Skeletal muscle cell (primary cell): ENCODE data around the gene RANBP1.

Experiments
- DNase-seq: peaks from one replicate; pipeline ENCODE4 v3.0.0-alpha.2; 2010; ENCODE audit warnings: low read depth
- H3K4me3 ChIP-seq: 2 replicates; pipeline ENCODE4 v1.5.1; 2011; ENCODE audit warnings: low read depth, mild to moderate bottlenecking, control low read depth, low read length, moderate library complexity

The RANBP1 gene

DNA sequence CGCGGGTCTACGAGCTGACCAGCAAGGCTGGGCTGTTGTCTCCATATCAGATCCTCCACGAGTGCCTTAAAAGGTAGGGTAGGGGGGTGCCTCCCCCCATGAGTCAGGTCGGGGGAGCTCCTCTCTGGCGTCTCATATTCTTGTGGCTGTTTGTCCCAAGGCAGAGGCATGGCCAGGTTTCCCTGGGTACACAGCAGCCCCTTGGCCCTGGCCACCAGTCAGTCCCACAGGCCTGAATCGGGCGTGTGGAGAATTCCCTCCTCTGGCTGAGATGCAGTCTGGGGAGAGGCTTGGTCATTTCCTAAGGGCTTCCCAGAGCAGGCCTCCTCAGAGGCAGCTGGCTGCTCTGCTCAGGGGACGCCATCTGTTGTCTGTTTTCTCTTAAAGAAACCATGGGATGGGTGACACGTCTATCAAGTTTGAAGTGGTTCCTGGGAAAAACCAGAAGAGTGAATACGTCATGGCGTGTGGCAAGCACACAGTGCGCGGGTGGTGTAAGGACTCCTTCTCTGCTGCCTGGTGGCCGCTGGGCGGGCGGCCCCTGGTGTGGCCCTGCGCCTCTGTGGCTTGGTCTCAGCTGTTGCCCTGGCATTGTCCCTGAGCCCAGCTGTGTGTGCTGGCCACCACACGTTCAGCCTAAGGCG lies 9.6 kb upstream of the RANBP1 start:
- no peak overlapping the region for H3K4me3 ChIP-seq
- DNase-seq: no peak

DNA sequence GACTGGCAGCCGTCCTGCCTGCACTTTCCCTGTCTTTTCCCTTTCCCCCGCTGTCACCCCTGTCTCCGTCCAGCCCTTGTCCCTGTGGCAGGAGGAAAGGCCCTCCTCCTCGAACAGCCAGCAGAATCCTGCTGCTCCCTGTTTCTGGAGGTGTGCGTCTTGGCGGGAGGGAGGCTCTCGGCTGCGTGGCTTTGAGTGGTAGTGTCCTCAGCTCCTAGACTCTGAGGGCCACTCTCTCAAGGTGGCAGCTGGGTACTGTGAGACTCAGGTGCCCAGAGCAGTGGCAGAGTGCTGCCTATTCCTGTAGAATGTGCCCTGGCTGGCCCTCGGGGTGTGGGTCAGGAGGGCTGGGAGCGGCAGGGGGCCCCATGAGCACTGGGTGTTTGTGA lies 9.1 kb upstream of the RANBP1 start:
- no peak overlapping the region for H3K4me3 ChIP-seq
- no peak for DNase-seq

DNA sequence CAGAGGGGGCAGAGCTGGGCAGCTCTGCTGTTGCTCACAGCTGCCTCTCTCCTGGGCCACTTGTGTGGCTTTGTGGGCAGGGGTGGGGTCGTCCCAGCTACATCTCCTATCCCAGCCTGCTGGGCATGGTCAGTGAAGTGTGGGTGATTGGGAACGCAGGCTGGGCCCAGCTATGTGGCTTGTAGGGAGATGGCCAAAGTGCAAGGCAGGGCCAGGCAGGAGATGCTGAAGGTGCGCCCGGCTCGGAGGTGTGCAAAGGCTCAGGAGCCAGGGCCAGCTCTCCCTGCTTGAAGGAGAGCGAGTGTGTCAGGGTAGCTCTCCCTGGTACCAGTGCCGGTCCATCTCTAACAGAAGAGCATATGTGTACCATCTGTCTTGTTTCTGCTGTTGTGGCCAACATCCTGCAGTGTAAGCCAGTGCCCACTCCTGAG lies 8.4 kb upstream of the RANBP1 start:
- H3K4me3 ChIP-seq: no peak overlapping the region
- DNase-seq: no peak

DNA sequence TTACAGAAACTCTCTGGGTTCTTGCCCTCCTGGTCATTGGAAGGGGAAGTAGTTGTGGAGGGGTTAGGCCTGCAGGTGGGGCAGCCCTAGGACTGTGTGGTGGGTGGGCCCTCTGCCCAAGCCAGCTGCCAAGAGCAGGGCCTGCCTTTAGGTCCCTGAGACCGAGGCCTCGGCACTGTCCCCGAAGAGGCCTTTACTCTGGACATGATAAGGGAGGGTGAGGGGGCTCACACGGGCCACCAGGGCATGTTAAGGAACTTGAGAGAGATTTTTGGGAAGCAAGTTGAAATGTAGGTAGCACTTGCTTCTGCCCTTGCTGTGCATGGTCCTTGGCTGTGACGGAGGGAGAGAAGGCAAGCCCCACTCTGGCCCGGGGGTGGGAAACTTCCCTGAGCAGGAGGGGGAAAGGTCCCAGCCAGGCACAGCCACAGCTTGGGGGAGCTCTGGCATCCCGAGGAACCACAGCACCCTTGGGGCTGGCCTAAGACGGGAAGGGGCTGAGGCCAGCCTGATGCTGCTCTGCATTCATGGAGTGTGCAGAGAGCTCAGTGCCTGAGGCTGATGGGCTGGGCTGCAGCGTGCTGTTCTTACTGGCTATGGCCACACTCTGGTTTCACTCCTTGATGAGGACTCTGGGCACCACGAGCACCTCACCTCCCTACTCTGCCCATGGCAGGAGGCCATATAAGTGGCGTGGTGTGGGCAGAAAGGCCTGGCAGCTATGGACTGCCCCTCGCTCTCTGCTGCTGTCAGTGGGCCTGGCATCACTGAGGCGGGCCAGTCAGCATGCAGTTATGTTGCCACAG lies 7.8 kb upstream of the RANBP1 start:
- DNase-seq: no peak
- H3K4me3 ChIP-seq: no peak overlapping the region

DNA sequence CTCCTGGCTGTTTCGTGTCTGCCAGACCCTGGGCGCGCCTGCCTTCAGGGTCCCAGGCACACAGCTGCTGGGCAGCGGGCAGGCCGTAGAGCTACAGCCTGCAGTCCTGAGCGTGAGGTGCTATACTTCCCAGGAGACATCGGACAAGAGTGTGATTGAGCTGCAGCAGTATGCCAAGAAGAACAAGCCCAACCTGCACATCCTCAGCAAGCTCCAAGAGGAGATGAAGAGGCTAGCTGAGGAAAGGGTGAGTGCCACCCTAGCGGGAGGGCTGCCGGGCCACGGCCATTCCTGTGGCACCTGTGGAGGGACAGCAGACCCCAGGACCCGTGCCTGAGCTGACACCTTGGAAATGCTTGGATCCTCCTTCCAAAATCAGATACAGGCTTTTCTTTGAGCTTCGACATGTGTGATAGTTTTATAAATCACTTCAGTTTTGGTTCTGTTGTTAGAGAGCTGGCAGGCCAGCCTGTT lies 7.1 kb upstream of the RANBP1 start:
- no peak for DNase-seq

DNA sequence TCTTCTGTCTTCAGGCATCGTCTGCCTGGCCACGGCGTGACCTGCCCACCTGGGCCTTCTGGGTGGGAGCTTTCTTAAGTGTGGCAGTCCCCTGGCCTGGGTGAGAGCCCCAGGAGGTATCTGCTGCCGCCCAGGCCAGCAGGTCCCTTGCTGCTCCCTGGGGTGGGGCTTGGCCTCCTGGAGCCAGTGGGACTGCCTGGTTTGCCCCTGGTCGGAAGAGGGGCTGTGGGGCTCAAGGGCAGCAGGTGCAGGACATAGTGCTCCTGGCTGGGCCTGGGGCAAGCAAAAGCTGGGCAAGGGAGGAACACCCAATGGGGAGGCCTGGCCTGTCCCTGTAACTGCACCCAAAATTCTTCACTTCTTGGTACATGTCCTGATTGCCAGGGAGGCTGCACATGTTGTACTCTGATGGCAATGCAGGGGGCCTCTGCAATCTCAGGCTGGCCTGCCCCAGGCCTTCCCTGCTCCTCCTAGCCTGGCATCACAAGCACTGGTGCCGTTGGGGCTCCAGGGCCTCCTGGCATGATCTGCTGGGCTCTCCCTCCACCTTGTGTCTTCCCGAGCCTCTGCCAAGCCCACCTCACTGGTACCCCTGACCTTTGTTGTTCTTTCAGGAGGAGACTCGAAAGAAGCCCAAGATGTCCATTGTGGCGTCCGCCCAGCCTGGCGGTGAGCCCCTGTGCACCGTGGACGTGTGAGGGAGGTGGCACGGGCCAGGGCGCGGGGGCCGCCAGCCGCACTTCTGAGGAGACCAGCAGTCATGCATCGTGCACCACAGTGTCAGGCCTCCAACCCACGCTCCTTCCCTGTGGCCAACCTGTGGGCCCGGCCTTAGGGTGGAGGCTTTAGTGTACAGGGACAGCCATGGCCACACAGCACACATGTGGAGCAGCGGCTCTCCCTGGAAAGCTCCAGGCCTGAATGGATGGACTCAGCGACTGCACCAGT lies 6.2 kb upstream of the RANBP1 start:
- H3K4me3 ChIP-seq: no peak overlapping the region
- no peak for DNase-seq

More for the DNA sequence above, 7.1 kb upstream of the RANBP1 start:
- H3K4me3 ChIP-seq: no peak overlapping the region

DNA sequence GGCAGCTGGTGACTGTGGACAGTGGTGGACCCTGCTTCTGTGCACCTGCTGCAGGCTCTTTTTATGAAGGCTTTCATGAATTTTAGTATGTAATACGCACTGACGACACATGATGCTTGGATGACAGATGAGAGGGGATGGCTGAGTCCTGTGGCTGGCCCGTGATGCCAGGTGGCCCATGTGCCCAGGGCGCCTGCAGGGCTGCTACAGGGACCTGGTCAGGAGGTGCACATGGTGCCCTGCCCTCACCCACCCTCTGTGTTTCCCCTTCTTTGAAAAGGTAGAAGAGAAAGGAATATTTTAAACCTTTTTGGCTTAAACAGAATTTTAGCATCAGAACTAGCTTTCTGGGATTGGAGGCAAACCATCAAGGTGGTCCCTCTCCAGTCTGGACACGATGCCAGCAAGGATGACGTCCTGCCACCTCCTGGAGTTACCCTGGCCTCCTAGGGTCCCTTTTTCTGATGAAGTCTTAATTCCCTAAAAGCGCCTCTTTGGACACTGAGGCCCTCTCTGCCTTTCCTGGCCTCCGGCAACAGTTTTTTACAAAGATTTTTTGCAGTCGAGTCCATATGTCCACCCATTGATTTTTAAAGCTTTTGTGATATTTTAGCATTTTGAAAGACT lies 5.4 kb upstream of the RANBP1 start:
- no peak overlapping the region for H3K4me3 ChIP-seq
- no peak for DNase-seq

DNA sequence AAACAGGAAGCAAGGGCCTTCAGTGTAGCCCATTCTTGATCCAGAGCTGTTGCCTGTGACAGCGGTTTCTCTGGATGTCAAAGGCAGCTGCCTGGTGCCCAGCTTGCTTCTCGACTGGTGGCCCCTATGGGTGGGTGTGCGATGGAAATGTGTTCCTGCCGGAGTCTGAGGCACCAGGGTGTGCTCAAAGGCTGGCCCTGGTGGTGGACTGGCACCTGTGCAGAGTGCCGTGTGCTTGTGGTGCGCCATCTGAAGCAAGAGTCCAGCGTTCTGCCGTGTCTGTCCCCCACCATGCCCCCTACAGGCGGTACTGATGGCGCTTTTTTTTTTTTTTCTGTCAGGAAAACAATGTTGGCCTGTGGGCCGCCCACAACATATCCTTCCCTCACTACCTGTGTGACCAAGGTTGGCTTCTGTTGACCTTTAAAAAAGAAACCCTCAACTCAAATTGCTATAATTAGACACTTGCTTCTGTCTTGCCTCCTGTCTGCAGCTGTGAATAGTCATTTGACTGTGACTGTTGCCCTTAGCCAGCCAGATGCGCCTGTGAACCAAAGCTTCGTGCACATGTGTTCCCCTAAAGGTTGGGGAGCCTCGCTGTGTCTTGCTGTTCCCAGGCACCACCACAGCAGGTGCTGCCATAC lies 4.7 kb upstream of the RANBP1 start:
- DNase-seq: no peak
- H3K4me3 ChIP-seq: no peak overlapping the region

DNA sequence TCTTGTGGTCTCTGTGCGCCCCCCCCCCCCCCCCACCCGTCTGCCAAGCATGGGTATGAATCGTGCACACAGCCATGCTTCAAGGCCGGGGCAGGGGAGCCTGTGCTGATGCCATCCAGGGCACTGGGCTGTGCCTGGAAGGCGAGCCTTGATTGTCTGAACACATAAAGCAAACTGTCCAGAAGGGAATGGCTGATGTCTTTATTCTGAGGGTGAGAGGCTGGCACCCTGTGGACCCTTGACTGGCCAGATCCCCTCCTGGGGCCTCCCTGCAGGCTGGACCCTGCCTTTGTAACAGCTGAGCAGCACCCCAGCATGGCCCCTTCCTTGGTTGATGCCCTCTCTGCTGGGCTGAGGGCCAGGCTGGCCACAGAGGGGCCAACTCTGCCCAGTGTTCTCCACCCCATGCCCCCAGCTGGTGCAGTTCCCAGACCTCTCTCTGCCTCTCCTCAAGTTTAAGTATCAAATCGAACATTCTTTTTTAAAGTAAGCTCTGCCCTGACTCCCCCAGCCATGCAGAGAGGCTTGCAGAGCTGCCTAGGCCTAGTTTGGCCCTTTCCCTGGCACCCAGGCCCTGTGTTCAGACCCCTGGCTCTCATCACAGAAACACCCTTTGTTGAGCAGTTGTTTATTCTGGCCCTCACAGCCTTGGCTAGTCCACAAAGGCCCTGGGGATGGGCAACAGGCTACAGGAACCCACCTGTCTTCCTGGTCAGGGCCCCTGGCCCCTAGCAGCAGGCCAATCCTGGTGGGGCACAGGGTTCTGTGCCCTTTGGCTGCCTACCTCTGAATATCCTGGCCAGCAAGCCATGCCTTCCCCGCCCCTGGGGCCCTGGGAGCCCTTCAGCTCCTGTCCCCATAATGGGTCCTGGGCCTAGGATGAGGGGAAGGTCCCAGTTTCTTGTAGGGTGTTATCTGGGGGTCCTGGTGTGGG lies 3.9 kb upstream of the RANBP1 start:
- DNase-seq: no peak
- no peak overlapping the region for H3K4me3 ChIP-seq

DNA sequence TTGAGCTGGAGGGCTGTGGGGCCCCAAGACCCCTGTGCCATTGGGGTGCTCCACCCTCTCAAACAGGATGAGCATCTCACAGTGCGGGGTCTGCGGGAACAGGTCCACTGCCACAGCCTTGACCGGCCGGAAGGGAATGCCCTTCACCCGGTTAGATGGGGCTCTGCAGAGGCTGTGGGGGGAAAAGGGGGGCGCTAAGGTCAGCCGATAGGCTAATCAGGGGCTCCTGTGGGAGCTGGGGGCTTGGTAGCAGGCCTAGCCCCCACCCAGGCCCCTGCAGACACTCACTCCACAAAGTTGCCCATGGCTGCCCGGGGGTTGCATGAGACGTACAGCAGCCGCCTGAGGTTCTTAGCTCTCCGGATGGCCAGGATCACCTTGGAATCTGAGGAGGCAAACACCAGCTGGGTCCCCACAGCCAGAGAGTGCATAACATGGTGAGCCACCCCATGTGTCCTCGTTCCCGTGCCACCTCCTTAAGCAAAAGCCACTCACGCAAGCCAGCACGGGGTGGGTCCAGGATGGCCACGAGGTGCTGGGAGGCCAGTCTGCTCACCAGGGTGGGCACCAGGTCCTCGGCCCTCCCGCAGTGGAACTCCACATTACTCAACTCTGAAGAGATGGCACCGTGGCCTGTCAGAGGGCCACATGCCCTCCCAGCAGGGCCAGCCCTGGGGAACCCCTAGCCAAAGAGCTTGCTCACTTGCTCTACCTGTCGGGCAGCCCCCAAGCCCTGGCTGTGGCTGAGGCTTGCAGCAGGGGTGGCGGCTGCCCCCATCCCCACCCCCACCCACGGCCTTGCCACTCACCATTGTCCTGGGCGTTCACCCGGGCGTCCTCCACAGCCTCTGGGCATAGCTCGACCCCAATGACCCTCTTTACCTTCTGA lies 3.0 kb upstream of the RANBP1 start:
- H3K4me3 ChIP-seq: no peak overlapping the region
- DNase-seq: no peak

DNA sequence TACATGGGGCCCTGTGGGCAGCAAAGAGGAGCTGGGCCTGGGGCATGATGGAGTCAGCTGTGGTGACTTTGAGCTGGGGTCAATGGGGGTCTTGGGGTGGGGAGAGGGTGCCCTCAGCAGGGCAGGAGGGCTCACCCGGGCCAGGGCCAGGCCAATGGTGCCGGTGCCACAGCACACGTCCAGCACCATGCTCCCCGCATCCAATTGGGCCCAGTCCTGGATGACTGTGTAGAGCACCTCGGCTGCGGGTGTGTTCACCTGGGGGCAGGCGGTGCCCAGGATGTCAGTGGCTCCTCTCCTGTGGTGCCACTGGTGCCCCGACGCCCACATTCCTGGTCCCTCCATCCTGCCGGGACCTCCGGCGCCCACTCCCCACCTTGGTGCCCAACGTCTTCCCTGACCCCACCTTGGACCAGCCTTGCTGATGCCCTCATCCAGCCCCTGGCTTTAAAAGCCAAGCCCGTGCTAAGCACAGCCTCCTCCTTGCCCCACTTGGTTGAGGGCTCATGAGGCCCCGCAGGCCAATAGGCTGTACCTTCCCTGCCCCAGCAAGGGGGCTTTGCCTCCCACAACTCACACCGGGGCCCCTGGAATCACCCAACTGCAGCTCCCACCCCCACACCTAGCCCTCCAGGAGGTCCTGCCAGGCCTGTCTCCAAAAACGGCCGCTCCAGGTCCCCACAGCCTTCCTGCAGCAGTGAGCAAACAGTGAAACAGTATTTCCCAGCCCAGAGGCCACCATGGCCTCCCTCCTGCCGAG lies 2.2 kb upstream of the RANBP1 start:
- no peak for DNase-seq
- H3K4me3 ChIP-seq: no peak overlapping the region

DNA sequence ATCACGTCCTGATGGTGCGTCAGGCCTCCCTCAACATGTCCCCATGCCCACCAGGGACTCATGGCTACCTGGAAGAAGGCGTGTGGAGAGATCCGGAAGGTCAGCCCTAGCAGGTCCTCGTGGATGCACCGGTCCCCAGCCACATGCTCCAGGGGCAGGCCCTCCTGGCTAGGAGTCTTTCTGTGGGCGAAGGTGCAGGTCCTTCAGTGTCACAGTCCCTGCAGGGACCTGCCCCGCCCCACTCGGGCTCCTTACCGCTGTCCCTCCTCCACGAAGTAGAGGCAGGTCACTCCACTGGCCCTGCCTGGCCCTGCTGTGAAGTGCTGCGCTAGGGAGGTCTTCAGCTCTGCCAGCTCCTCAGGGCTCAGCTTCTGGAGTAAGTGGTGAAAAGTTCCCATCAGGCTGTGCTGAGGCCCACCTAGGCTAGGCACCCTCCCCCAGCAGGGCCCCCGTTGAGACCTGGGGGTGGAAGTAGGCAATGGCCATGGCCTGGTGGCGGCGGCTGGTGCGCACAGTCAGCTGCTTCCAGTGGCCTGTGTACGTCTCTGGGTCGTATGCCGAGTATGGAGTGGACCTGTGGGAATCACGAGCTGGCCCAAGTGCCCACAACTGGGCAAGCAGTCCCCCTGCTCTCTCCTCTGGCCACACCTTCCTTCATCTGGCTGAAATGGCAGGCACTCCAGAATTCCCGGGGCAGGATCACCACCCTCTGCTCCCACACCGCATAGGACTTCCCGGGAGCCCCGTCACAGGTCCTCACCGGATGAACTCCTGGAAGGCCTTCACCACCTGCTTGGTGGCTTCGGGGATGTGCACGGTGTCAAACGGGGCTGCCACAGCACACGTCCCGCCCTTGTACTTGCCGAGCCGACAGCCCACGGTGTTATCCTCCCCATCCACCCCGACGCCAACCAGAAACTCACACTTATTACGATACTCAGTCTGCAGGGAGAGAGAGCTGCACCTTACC lies 1.1 kb upstream of the RANBP1 start:
- DNase-seq: no peak
- H3K4me3 ChIP-seq: no peak overlapping the region

DNA sequence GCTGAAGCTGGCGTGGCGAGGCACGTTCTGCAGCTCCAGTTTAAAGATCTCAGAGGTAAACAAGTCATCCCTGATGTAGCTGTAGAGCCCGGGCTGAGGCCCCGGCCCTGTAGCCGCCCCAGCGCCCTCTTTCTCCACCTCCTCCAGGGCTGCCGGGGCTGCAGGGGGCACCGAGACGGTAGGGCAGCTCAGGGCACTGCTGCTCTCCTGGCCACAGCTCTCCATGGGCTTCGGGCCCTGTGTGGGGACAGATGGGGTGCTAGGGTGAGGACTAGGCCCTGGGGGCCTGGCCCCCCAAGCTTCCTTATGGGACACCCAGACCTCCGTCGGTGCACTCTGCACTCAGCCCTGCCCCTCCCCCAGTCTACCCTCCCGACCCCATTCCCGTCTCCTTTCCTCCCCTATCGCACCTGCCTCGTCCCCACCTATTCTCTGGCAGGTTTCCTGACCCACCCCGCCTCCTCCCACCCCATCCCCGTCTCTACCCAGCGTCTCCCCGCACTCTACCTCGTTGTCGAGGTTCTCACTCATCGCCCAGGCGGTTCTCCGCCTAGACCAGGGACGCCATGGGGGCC lies 559 bp downstream of the RANBP1 start:
- H3K4me3 ChIP-seq: peak overlapping the region; percentile 96
- no peak for DNase-seq

DNA sequence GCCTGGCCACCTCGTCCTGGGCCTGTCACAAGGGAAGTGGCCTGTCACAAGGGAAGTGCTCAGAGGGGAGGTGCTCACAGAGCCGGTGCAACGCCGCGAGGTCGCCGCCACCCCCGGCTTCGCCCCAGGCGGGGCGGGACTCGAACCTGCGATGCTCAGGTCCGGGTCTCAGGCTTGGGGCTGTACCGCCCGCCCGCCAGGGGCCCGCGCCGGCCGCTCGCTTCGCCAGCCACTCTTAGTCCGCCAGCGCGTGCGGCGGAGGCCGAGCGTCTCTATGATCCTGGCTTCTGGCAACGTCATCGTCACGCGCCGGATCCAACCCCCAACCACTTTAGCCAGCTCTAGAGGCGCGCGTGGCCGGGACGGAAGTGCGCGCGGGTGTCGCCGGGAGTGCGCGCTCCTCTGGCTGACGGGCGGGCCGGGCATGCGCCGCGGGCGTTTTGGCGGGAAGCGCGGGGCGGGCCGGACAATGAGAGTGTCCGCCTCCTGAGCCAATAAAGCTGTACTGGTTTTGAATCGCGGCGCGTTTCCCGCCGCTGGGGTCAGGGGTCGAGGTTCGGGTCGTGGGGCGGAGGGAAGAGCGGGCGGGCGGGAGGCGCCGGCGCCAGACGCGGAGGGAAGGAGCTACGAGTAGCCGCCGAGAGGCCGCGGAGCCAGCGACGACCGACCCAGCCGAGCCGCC lies 1.2 kb downstream of the RANBP1 start, which contains the start of gene TRMT2A:
Gene TRMT2A, minus strand, starts transcription at position 276 of the 682 bp plus-strand sequence. CDS start 320 bp downstream, outside the sequence.
- H3K4me3 ChIP-seq: peak within 1 kb of the TSS; percentile 96
- peak; percentile 93 for DNase-seq
